ENCODE data around the gene KLC1. TPM values are rescaled to one million over a fixed set of nuclear protein-coding genes. Genes with fewer than 3 reads are reported as not detected.

KLC1 gene
- total and polyA plus RNA-seq, 4 donors = 71.7 to 315 (median 222) TPM

DNA sequence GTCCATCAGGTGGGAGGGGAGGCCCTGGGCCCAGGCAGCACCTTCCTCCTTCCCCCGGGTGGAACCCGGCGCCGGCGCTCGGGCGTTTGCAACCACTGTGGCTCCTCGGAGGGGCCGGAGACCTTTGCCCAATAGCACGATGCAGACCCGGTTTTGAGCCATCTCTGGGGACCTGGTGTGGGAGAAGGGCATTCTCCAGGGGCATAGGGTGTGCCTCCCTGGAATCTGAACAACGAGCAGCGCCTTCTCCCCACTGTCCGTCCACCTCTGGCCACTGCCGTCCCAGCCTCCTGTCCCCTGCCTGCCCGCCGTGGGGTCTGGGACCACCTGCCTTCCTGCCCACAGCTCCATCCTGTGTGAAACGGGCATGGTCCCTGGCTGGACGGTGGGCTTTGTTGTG is 99.1 kb downstream of the KLC1 start:
- no peak overlapping the region for H3K27ac ChIP-seq (ENCODE audit: low read depth in 1 of 2, low read length in 2 of 2)
- ATAC-seq (ENCODE audit: low FRiP score) (no peak), DNase-seq (peak; percentile 35 to 62)
- H3K36me3 ChIP-seq (ENCODE audit: control insufficient read depth in 1 of 2, insufficient read depth in 2 of 2, low read length in 1 of 2) = peaks cover 3 to 5% of the 10 kb centered on the region in 2 donors
- intact Hi-C loops (cut with DNase I) = loop anchor here in 1 of 2 donors (10.0 kb wide), 1 partner anchor 1757 kb away; the partner anchor contains the start of gene CRIP1
- no peak overlapping the region for H3K4me3 ChIP-seq (ENCODE audit: low read length in 2 of 2)
- H3K27me3 ChIP-seq (ENCODE audit: control insufficient read depth in 1 of 2, insufficient read depth in 2 of 2, low read length in 1 of 2) = no peaks in the 10 kb centered on the region
- WGBS, 2 donors = 87 to 90% methylated on average over 18 to 19 of the region's 19 CpGs
- no peaks in the 10 kb centered on the region for H3K9me3 ChIP-seq (ENCODE audit: control insufficient read depth, low read length)
- H3K4me1 ChIP-seq (ENCODE audit: control insufficient read depth in 1 of 2, insufficient read depth in 2 of 2, low read length in 2 of 2) = no peaks in the 10 kb centered on the region

DNA sequence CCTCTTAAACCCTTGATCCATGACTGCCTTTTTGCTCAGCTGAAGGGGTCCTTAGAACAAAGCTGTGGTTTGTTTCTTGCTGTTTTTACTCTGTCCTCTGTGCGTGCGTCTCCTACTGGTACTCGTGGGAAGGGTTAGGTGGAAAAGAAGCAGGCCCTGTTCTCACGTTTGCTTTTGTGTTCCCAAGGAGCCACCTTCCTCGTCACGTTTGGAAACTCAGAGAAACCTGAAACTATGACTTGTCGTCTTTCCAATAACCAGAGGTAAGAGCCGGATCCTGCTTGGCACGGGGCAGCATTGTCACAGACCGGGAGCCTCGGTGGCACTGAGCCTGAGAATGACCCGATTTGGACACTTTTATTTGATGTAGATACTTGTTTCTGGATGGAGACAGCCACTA is 99.7 kb downstream of the KLC1 start:
- Histone ChIP-seq H3K27ac (ENCODE audit: low read depth in 1 of 2, low read length in 2 of 2) (no peak overlapping the region), H3K4me3 (ENCODE audit: low read length in 2 of 2) (no peak overlapping the region), H3K9me3 (ENCODE audit: control insufficient read depth, low read length) (no peaks in the 10 kb centered on the region), H3K4me1 (ENCODE audit: control insufficient read depth in 1 of 2, insufficient read depth in 2 of 2, low read length in 2 of 2) (no peaks in the 10 kb centered on the region), H3K36me3 (ENCODE audit: control insufficient read depth in 1 of 2, insufficient read depth in 2 of 2, low read length in 1 of 2) (peaks cover 3 to 5% of the 10 kb centered on the region in 2 donors), H3K27me3 (ENCODE audit: control insufficient read depth in 1 of 2, insufficient read depth in 2 of 2, low read length in 1 of 2) (no peaks in the 10 kb centered on the region)
- 69 to 78% methylated on average over 12 of the region's 12 CpGs for WGBS, 2 donors
- intact Hi-C loops (cut with DNase I) = loop anchor here in 1 of 2 donors (10.0 kb wide), 1 partner anchor 1756 kb away; the partner anchor contains the start of gene CRIP1
- DNase-seq (no peak), ATAC-seq (ENCODE audit: low FRiP score) (no peak)

DNA sequence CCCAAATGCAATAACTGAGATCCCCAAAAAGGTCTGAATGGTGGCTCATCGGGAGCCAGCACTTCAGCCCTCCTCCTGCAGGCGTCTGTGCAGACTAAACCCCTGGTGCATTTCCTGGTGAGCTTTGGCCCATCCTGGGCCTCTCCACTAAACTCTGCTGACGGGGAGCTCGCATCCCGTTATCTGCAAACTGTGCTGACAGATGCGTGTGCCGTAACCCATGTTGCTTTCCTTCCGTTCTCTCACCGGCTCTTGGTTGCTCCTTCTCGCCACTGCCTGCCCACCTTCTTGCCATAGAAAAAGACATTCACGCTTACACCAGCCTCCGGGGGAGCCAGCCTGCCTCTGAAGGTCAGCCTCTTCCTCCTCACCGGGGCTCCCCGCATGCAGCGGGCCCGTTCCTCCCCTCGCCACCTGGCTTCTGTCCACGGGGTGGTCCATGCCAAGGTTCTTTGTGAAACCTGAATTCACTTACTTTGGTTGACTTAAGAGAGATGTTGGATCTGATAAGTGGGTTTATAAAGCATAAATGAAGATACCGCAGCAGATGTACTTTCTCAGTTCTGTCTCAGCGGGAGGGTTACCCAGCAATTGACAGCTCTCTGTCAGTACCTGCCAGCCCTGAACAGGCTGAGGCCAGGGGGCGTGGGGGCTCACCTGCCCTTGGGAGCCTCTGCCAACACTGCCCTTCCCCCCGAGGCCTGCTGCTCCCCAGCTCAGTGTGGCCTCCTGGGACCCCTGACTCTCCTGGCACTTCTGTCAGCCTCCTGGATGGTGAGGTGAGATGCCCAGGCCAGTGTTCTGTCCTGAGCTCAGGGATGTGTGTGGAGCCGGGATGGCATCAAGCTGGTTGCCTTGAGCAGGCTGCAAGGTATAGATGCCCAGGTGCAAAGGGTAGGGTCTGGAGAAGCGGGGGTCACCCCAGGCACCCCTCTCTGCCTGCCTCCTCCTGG is 100.8 kb downstream of the KLC1 start:
- H3K9me3 ChIP-seq (ENCODE audit: control insufficient read depth, low read length) = no peaks in the 10 kb centered on the region
- H3K4me1 ChIP-seq (ENCODE audit: control insufficient read depth in 1 of 2, insufficient read depth in 2 of 2, low read length in 2 of 2) = no peaks in the 10 kb centered on the region
- no peak for ATAC-seq (ENCODE audit: low FRiP score)
- H3K36me3 ChIP-seq (ENCODE audit: control insufficient read depth in 1 of 2, insufficient read depth in 2 of 2, low read length in 1 of 2) = peaks cover 3 to 5% of the 10 kb centered on the region in 2 donors
- H3K4me3 ChIP-seq (ENCODE audit: low read length in 2 of 2) = no peak overlapping the region
- no peak overlapping the region for H3K27ac ChIP-seq (ENCODE audit: low read depth in 1 of 2, low read length in 2 of 2)
- 81 to 85% methylated on average over 24 of the region's 24 CpGs for WGBS, 2 donors
- H3K27me3 ChIP-seq (ENCODE audit: control insufficient read depth in 1 of 2, insufficient read depth in 2 of 2, low read length in 1 of 2) = no peaks in the 10 kb centered on the region
- intact Hi-C loops (cut with DNase I) = loop anchor here in 1 of 2 donors (10.0 kb wide), 1 partner anchor 1755 kb away; the partner anchor contains the start of gene CRIP1
- DNase-seq = no peak

DNA sequence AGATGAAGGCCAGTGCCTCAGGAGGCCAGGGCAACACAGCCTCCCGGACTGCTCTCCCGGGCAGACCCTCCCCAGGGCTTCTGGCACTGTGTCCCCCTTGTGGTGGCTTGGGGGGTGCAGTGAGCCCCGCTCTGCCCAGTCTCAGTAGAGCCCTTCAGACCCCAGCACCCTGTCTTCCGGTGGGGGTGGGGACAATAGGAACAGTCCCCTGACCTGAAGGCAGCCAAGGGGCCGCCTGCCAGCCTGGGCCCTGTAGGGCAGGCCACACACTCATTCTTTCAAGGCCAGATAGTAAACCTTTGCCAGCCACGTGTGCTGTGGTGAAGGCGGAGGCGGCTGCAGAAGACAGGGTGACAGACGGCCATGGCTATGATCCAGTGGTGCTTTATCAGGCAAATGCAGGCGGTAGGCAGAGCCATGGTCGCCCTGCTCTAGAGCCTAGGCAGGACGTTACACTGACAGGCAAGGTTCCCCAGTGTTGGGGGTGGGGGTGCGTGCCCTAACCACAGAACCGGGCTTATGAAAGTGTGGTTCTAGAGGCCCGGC is 101.6 kb downstream of the KLC1 start:
- ATAC-seq (ENCODE audit: low FRiP score) (no peak), DNase-seq (no peak)
- Histone ChIP-seq H3K4me3 (ENCODE audit: low read length in 2 of 2) (no peak overlapping the region), H3K36me3 (ENCODE audit: control insufficient read depth in 1 of 2, insufficient read depth in 2 of 2, low read length in 1 of 2) (peaks cover 3 to 5% of the 10 kb centered on the region in 2 donors), H3K4me1 (ENCODE audit: control insufficient read depth in 1 of 2, insufficient read depth in 2 of 2, low read length in 2 of 2) (no peaks in the 10 kb centered on the region), H3K9me3 (ENCODE audit: control insufficient read depth, low read length) (no peaks in the 10 kb centered on the region), H3K27ac (ENCODE audit: low read depth in 1 of 2, low read length in 2 of 2) (no peak overlapping the region), H3K27me3 (ENCODE audit: control insufficient read depth in 1 of 2, insufficient read depth in 2 of 2, low read length in 1 of 2) (no peaks in the 10 kb centered on the region)
- intact Hi-C loops (cut with DNase I) = no loop called here
- whole genome bisulfite sequencing, 2 donors = 40 to 44% methylated on average over 15 of the region's 15 CpGs

DNA sequence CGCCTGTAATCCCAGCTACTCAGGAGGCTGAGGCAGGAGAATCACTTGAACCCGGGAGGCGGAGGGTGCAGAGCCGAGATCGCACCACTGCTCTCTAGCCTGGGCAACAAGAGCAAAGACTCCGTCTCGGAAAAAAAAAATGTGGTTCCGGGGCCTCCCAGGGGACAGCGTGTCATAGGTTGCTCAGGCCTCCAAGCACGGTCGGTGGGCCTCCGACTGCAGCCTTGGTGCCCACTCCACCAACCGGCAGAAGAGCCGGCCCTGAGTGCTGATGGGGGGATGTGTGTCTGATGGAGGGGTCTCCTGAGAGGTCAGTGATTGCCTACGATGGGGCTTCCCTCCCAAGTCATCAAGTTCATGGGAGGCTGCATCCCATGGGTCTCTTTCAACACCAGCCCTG is 102.5 kb downstream of the KLC1 start:
- H3K4me1 ChIP-seq (ENCODE audit: control insufficient read depth in 1 of 2, insufficient read depth in 2 of 2, low read length in 2 of 2) = no peaks in the 10 kb centered on the region
- intact Hi-C loops (cut with DNase I) = no loop called here
- no peak overlapping the region for H3K27ac ChIP-seq (ENCODE audit: low read depth in 1 of 2, low read length in 2 of 2)

DNA sequence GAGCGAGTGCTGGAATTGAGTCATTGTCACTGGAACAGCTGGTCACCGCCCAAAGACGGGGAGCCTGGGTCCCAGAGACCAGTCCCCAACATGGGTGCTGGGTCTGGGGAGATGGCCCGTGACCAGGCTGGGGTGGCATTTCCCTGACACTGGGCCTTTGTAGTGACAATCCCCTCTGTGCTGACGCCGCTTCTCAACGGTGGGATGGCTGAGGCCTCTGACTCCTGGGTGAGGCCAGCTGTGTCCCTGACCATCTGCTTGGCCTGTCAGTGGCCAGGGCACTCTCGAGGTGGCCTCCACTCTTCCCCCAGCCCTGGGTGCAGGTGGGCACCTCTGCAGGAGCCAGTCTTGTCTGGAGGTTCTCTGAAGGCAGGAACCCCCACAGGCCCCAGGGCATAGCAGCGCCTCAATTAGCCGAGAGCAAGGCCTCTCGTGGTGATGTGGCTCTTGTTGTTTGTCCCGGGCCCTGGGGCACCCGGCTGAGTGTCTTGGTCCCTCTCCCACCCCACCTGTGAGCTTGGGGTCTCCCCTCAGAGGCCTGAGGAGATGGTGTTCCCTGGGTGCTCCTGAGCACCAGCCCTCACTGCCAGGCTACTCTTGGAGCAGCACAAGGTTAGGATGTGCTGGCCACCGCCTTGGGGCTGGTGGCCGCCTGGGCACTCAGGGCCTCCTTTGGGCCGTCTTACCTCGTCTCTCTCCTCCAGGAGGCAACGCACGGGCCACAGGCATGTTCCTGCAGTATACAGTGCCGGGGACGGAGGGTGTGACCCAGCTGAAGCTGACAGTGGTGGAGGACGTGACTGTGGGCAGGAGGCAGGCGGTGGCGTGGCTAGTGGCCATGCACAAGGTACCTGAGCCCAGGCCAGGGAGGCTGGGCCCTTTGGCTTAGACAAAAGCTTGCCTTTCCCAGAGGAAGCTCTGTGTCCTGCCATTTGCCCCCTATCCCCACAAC is 103.2 kb downstream of the KLC1 start:
- Histone ChIP-seq H3K9me3 (ENCODE audit: control insufficient read depth, low read length) (no peaks in the 10 kb centered on the region), H3K4me3 (ENCODE audit: low read length in 2 of 2) (no peak overlapping the region), H3K27ac (ENCODE audit: low read depth in 1 of 2, low read length in 2 of 2) (no peak overlapping the region), H3K27me3 (ENCODE audit: control insufficient read depth in 1 of 2, insufficient read depth in 2 of 2, low read length in 1 of 2) (no peaks in the 10 kb centered on the region), H3K4me1 (ENCODE audit: control insufficient read depth in 1 of 2, insufficient read depth in 2 of 2, low read length in 2 of 2) (no peaks in the 10 kb centered on the region), H3K36me3 (ENCODE audit: control insufficient read depth in 1 of 2, insufficient read depth in 2 of 2, low read length in 1 of 2) (peaks cover 3 to 5% of the 10 kb centered on the region in 2 donors)
- ATAC-seq (ENCODE audit: low FRiP score) = no peak
- DNase-seq = no peak
- 88 to 89% methylated on average over 24 of the region's 24 CpGs for WGBS, 2 donors
- intact Hi-C loops (cut with DNase I) = no loop called here

More for the DNA sequence above, 102.5 kb downstream of the KLC1 start:
- ATAC-seq (ENCODE audit: low FRiP score) (no peak), DNase-seq (no peak)
- 91 to 92% methylated on average over 15 of the region's 15 CpGs for WGBS, 2 donors
- Histone ChIP-seq H3K9me3 (ENCODE audit: control insufficient read depth, low read length) (no peaks in the 10 kb centered on the region), H3K27me3 (ENCODE audit: control insufficient read depth in 1 of 2, insufficient read depth in 2 of 2, low read length in 1 of 2) (no peaks in the 10 kb centered on the region), H3K4me3 (ENCODE audit: low read length in 2 of 2) (no peak overlapping the region), H3K36me3 (ENCODE audit: control insufficient read depth in 1 of 2, insufficient read depth in 2 of 2, low read length in 1 of 2) (peaks cover 3 to 5% of the 10 kb centered on the region in 2 donors)

DNA sequence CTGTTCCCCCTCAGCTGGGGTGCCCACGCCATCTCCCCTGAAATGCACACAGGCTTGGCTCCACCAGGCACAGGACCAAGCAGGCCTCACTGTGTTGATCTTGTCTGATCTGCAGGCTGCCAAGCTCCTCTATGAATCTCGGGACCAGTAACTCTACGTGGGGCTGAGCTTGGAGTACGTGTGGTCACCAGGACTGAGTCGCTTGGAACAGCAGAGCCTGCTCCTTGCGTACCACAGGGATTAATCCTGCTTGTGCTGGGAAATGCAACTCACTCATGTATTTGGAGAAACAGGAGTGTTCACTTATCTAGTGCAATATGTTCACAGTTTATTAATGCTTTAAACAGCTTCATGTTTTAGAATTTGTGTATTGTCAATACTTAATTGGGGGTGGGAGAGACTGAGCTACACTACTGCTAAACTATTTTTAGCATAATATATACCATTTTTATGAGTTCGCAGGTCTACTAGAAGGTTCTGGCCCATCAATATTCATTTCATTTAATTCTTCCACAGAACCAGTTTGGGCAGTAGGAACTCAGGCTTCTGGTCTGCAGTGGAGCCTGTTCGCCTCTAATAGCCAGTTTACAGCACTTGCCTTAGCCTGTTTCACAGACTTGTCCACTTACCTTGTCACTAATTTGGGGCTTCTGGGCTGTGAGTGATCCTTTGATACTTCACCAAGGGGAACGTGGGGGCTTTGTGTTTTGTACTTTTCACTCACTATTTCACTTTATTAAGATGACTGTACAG is 104.0 kb downstream of the KLC1 start:
- Histone ChIP-seq H3K4me1 (ENCODE audit: control insufficient read depth in 1 of 2, insufficient read depth in 2 of 2, low read length in 2 of 2) (no peaks in the 10 kb centered on the region), H3K27ac (ENCODE audit: low read depth in 1 of 2, low read length in 2 of 2) (no peak overlapping the region), H3K9me3 (ENCODE audit: control insufficient read depth, low read length) (no peaks in the 10 kb centered on the region), H3K4me3 (ENCODE audit: low read length in 2 of 2) (no peak overlapping the region), H3K36me3 (ENCODE audit: control insufficient read depth in 1 of 2, insufficient read depth in 2 of 2, low read length in 1 of 2) (peaks cover 3 to 5% of the 10 kb centered on the region in 2 donors), H3K27me3 (ENCODE audit: control insufficient read depth in 1 of 2, insufficient read depth in 2 of 2, low read length in 1 of 2) (no peaks in the 10 kb centered on the region)
- DNase-seq (peak in 1 of 2 donors; percentile 28), ATAC-seq (ENCODE audit: low FRiP score) (no peak)
- WGBS, 2 donors = 81% methylated on average over 9 of the region's 9 CpGs
- intact Hi-C loops (cut with DNase I) = no loop called here

DNA sequence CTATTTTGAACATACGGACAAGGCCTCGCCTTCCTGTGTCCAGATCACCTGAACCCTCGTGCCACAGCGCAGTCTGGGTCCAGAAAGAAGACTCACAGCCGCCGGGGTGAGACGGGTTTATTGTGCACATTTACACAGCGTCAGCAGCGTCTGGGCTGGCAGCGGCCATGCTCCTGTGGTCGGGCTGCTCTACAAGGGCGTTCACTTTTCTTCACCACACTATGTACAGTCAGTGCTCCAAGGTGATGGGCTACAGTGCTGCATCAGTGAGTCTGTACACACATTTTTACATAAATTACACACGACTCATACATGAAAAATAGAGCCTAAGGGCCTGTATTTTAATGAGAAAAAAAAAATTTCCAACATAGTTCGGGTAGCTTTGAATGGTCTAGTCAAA is 104.6 kb downstream of the KLC1 start:
- H3K27ac ChIP-seq (ENCODE audit: low read depth in 1 of 2, low read length in 2 of 2) = no peak overlapping the region
- peak in 1 of 2 donors; percentile 61 for DNase-seq

More for the DNA sequence above, 104.6 kb downstream of the KLC1 start:
- ATAC-seq (ENCODE audit: low FRiP score) = no peak
- Histone ChIP-seq H3K4me3 (ENCODE audit: low read length in 2 of 2) (no peak overlapping the region), H3K4me1 (ENCODE audit: control insufficient read depth in 1 of 2, insufficient read depth in 2 of 2, low read length in 2 of 2) (no peaks in the 10 kb centered on the region), H3K27me3 (ENCODE audit: control insufficient read depth in 1 of 2, insufficient read depth in 2 of 2, low read length in 1 of 2) (no peaks in the 10 kb centered on the region), H3K36me3 (ENCODE audit: control insufficient read depth in 1 of 2, insufficient read depth in 2 of 2, low read length in 1 of 2) (peaks cover 3 to 5% of the 10 kb centered on the region in 2 donors), H3K9me3 (ENCODE audit: control insufficient read depth, low read length) (no peaks in the 10 kb centered on the region)
- intact Hi-C loops (cut with DNase I) = no loop called here
- 88 to 89% methylated on average over 14 of the region's 14 CpGs for WGBS, 2 donors
